Measurements from ENCODE around the gene TTC23L. TPM values are rescaled to one million over a fixed set of nuclear protein-coding genes. Genes with fewer than 3 reads are reported as not detected.

TTC23L gene
- polyA plus RNA-seq, 2 of the 4 experiments (the other 2 are of a cell fraction), result 0.17 to 0.59 TPM

DNA sequence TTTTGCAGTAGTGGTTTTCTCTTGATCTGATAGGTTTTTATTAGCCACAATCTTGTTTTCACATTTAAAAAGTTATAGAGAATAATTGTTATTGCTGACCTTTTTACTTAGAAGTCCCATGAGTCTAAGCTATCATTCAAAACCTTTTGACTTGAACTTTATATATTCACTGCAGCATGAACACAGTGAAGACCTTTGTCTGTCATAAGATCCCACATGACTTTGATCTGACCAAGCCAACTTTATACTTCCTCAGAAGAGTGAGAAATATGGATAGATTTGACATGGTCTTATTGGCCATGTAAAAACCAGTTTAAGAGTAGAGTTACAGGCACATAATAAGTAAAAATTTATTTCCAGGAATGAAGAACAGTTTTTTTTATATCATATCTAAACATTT is 42.3 kb downstream of the TTC23L start:
- H3K4me2 ChIP-seq, result no peak overlapping the region
- FAIRE-seq, result no peak
- no peaks in the 10 kb centered on the region for H3K9me3 ChIP-seq
- POLR2A ChIA-PET, result no interaction called here
- H3K27ac ChIP-seq, result no peak overlapping the region
- TF ChIP-seq, protein P1, sequence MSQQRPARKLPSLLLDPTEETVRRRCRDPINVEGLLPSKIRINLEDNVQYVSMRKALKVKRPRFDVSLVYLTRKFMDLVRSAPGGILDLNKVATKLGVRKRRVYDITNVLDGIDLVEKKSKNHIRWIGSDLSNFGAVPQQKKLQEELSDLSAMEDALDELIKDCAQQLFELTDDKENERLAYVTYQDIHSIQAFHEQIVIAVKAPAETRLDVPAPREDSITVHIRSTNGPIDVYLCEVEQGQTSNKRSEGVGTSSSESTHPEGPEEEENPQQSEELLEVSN (IDR thresholded peaks at IDR 0.05; ENCODE audit: borderline replicate concordance, low read depth), result no peak
- TF ChIP-seq CHD4 (IDR thresholded peaks at IDR 0.05; ENCODE audit: borderline replicate concordance) (no peak), CBX8 (IDR thresholded peaks at IDR 0.05) (no peak), SMC3 (IDR thresholded peaks at IDR 0.05) (no peak), ZC3H11A (IDR thresholded peaks at IDR 0.05) (no peak), POLR2AphosphoS2 (conservative IDR thresholded peaks at IDR 0.05; ENCODE audit: low read length) (no peak), HOXB13 (CRISPR knock-in tag; IDR thresholded peaks at IDR 0.05; ENCODE audit: low read depth) (no peak), CEBPB (IDR thresholded peaks at IDR 0.05) (no peak), HDAC2 (IDR thresholded peaks at IDR 0.05) (no peak), EP300 (IDR thresholded peaks at IDR 0.05) (no peak), ESRRA (IDR thresholded peaks at IDR 0.05; ENCODE audit: borderline replicate concordance, low read length) (no peak), GATA3 (IDR thresholded peaks at IDR 0.05; ENCODE audit: borderline replicate concordance) (no peak), REST (IDR thresholded peaks at IDR 0.05) (no peak)
- TF ChIP-seq, protein P2, sequence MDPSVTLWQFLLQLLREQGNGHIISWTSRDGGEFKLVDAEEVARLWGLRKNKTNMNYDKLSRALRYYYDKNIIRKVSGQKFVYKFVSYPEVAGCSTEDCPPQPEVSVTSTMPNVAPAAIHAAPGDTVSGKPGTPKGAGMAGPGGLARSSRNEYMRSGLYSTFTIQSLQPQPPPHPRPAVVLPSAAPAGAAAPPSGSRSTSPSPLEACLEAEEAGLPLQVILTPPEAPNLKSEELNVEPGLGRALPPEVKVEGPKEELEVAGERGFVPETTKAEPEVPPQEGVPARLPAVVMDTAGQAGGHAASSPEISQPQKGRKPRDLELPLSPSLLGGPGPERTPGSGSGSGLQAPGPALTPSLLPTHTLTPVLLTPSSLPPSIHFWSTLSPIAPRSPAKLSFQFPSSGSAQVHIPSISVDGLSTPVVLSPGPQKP (IDR thresholded peaks at IDR 0.05; ENCODE audit: low read depth, low read length), result no peak
- TF ChIP-seq, protein P3, sequence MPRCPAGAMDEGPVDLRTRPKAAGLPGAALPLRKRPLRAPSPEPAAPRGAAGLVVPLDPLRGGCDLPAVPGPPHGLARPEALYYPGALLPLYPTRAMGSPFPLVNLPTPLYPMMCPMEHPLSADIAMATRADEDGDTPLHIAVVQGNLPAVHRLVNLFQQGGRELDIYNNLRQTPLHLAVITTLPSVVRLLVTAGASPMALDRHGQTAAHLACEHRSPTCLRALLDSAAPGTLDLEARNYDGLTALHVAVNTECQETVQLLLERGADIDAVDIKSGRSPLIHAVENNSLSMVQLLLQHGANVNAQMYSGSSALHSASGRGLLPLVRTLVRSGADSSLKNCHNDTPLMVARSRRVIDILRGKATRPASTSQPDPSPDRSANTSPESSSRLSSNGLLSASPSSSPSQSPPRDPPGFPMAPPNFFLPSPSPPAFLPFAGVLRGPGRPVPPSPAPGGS (IDR thresholded peaks at IDR 0.05), result no peak
- no peak for DNase-seq (ENCODE audit: low read depth in 1 of 2, low spot score in 1 of 2)
- ATAC-seq, result no peak
- no peaks in the 10 kb centered on the region for H3K4me1 ChIP-seq
- H3K4me3 ChIP-seq, result no peak overlapping the region
- CTCF ChIA-PET, result interaction anchor here (1.1 to 4.9 kb wide), 2 partner anchors 17 to 407 kb away, joined by 3 to 32 read pairs; no protein-coding TSS in a partner anchor

- H3K9me3 ChIP-seq, result no peaks in the 10 kb centered on the region
- DNase-seq (ENCODE audit: low read depth in 1 of 2, low spot score in 1 of 2) (no peak), ATAC-seq (no peak), FAIRE-seq (no peak)
- 56% methylated on average over 3 of the region's 3 CpGs for WGBS (ENCODE audit: missing lambda C conversion rate)
- POLR2A ChIA-PET, result interaction anchor here (1.5 to 1.8 kb wide), 2 partner anchors 29 to 47 kb away, joined by 4 to 6 read pairs; partner anchors contain the start of genes BRIX1, RAD1 and TTC23L
- CTCF ChIA-PET, result interaction anchor here (0.6 to 1.8 kb wide), 9 partner anchors 10 to 402 kb away, joined by 3 to 9 read pairs (median 4); no protein-coding TSS in a partner anchor
- no peak overlapping the region for H3K4me3 ChIP-seq
- no peak overlapping the region for H3K4me2 ChIP-seq
- TF ChIP-seq CBX8 (IDR thresholded peaks at IDR 0.05) (no peak), RNF2 (IDR thresholded peaks at IDR 0.05; ENCODE audit: borderline replicate concordance, low read depth) (no peak), FOSL2 (IDR thresholded peaks at IDR 0.05) (no peak), FOSL2 (CRISPR knock-in tag; IDR thresholded peaks at IDR 0.05) (no peak), HOXA7 (CRISPR knock-in tag; IDR thresholded peaks at IDR 0.05) (no peak), MAFK (IDR thresholded peaks at IDR 0.05; ENCODE audit: partially characterized antibody) (no peak), EHF (CRISPR knock-in tag; IDR thresholded peaks at IDR 0.05) (no peak), KDM1A (IDR thresholded peaks at IDR 0.05; ENCODE audit: low read depth) (no peak), NFE2L2 (conservative IDR thresholded peaks at IDR 0.05; ENCODE audit: low read length) (no peak), POLR2A (IDR thresholded peaks at IDR 0.05; ENCODE audit: low read length) (no peak), HEYL (CRISPR knock-in tag; IDR thresholded peaks at IDR 0.05) (no peak), ZC3H11A (IDR thresholded peaks at IDR 0.05) (no peak), JUNB (IDR thresholded peaks at IDR 0.05) (no peak)
- TF ChIP-seq, protein P2 (IDR thresholded peaks at IDR 0.05; ENCODE audit: low read depth, low read length), result no peak
- H3K27ac ChIP-seq, result no peak overlapping the region
- H3K4me1 ChIP-seq, result no peaks in the 10 kb centered on the region
Measured at GRCh38 chr5:34886392-34887119, 47.6 kb downstream of the TTC23L start.
